ENCODE results near the gene LMX1B.
A peak's percentile ranks its signal among the peaks of the same experiment; 100 is the strongest.

LMX1B gene

DNA sequence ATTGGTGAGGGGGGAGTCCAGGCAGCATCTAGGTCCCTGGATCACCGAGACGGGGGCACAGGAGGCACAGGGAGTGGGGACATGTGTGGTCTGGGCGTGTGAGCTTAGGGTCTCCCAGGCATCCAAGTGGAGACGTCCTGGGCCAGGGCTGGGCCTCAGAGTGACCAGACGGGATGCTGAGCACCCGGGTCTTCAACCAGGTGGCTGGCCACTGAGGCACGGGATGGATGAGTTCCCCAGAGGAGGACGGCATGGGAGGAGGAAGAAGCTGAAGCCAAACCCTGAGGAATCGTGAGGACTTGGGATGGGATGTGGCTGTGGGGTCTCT lies 88.0 kb downstream of the LMX1B start:
- no peak for DNase-seq
- Histone ChIP-seq H3K4me3 (ENCODE audit: low read depth, low read length) (no peak overlapping the region), H3K27me3 (no peaks in the 10 kb centered on the region; the same call in 1 of the 2 replicates)

DNA sequence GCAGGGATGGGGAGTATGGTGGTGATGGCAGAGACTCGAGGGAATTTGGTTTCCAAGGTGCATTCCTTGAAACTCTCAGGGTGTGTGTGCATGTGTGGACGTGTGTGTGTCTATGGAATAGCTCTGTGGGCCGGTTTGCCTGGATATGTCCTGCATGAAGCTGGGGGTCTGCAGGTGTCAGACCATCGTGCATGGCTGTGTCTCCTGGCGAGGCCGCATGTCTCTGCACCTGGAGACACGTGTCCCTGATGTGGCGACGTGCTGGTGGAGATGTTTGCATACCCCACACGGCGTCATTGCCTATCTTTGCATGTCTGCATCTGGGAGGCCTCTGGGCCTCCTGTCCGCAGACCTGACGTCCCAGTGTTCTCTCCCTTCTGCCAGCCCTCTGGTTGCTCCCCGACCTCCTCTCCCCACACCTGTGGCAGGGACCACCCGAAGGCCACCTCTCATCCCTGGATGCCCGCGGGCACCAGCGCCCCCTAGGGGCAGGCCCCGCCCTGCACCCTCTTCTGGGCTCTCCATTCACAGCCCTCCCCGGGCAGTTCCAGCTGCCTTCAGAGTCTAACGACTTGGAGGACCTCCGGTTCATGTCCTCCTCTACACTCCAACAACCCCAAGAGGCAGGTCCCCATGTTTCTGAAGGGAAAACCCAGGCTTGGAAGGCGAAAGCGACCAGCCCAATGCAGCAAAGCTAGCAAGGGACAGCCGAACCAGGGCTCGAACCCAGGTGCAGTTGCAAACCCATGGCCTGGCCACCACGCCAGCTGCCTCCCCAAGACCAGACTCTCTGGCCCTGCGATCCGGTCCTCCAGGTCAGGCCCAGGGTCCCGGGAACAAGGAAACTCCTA lies 88.6 kb downstream of the LMX1B start:
- H3K4me1 ChIP-seq: peaks cover 9% of the 10 kb centered on the region
- H3K9me3 ChIP-seq: no peaks in the 10 kb centered on the region
- no peaks in the 10 kb centered on the region for H3K36me3 ChIP-seq
- no peak overlapping the region for H3K4me3 ChIP-seq (ENCODE audit: low read depth, low read length)
- DNase-seq: peak; percentile 60
- H3K27me3 ChIP-seq: no peaks in the 10 kb centered on the region; the same call in 1 of the 2 replicates
- TF ChIP-seq, protein P1, sequence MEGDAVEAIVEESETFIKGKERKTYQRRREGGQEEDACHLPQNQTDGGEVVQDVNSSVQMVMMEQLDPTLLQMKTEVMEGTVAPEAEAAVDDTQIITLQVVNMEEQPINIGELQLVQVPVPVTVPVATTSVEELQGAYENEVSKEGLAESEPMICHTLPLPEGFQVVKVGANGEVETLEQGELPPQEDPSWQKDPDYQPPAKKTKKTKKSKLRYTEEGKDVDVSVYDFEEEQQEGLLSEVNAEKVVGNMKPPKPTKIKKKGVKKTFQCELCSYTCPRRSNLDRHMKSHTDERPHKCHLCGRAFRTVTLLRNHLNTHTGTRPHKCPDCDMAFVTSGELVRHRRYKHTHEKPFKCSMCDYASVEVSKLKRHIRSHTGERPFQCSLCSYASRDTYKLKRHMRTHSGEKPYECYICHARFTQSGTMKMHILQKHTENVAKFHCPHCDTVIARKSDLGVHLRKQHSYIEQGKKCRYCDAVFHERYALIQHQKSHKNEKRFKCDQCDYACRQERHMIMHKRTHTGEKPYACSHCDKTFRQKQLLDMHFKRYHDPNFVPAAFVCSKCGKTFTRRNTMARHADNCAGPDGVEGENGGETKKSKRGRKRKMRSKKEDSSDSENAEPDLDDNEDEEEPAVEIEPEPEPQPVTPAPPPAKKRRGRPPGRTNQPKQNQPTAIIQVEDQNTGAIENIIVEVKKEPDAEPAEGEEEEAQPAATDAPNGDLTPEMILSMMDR (IDR thresholded peaks at IDR 0.05; ENCODE audit: low read depth, low read length): peak; percentile 88

More for the DNA sequence above, 88.0 kb downstream of the LMX1B start:
- no peaks in the 10 kb centered on the region for H3K36me3 ChIP-seq
- H3K4me1 ChIP-seq: peaks cover 9% of the 10 kb centered on the region
- H3K9me3 ChIP-seq: no peaks in the 10 kb centered on the region
- TF ChIP-seq, protein P1 (IDR thresholded peaks at IDR 0.05; ENCODE audit: low read depth, low read length): no peak

DNA sequence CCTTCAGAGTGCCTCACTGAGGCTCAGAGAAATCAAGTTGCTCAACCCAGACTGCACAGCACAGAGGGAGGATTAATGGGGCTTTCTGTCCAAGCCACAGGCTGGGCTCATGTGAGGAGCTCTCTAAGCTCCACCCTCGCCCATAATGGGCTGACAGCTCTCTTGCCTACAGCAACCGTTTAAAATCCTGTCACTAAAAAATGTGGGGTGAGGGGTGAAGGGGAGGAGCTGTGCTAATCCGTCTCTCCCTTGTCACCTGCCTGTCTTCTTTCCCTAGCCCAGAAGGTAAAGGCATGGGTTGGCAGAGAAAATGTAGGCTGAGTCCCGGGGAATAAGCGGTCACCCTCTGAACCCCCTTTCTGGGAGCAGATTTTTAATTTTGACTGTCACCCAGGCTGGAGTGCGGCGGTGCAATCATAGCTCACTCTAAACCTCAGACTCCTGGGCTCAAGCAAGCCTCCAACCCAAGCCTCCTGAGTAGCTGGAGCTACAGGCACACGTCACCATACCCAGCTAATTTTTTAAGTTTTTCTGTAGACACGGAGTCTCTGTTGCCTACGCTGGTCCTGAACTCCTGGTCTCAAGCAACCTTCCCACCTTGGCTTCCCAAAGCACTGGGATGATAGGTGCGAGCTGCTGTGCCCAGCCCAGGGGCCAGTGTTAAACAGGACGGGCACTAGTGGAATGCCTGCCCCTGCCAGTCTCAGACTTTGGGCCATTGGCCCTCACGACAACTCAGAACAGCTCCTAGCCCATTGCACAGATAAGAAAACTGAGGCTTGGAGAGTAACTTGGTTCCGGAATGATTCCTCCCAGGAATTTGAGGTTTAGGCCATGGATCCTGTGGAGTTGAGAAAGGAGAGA lies 89.5 kb downstream of the LMX1B start:
- H3K4me3 ChIP-seq (ENCODE audit: low read depth, low read length): no peak overlapping the region
- TF ChIP-seq, protein P1 (IDR thresholded peaks at IDR 0.05; ENCODE audit: low read depth, low read length): no peak
- H3K36me3 ChIP-seq: no peaks in the 10 kb centered on the region
- H3K4me1 ChIP-seq: peaks cover 9% of the 10 kb centered on the region
- no peaks in the 10 kb centered on the region; the same call in 1 of the 2 replicates for H3K27me3 ChIP-seq
- no peak for DNase-seq
- no peaks in the 10 kb centered on the region for H3K9me3 ChIP-seq

DNA sequence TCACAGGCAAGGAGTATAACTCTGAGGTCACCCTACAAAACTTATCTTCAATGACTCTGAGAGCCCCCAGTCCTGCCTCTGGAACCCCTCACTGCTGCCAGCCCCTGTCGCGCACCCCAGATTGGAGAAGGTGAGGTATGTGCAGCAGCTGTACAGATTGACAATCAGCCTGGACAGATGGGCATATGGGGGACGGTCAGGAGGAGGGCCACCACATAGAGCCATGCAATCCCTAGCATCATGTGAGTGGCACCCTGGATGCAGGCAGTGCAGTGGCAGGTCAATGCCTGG lies 90.1 kb downstream of the LMX1B start:
- TF ChIP-seq, protein P1 (IDR thresholded peaks at IDR 0.05; ENCODE audit: low read depth, low read length): no peak
- H3K4me1 ChIP-seq: peaks cover 9% of the 10 kb centered on the region
- H3K4me3 ChIP-seq (ENCODE audit: low read depth, low read length): no peak overlapping the region
- H3K36me3 ChIP-seq: no peaks in the 10 kb centered on the region
- no peaks in the 10 kb centered on the region for H3K9me3 ChIP-seq
- DNase-seq: no peak
- H3K27me3 ChIP-seq: no peaks in the 10 kb centered on the region; the same call in 1 of the 2 replicates

DNA sequence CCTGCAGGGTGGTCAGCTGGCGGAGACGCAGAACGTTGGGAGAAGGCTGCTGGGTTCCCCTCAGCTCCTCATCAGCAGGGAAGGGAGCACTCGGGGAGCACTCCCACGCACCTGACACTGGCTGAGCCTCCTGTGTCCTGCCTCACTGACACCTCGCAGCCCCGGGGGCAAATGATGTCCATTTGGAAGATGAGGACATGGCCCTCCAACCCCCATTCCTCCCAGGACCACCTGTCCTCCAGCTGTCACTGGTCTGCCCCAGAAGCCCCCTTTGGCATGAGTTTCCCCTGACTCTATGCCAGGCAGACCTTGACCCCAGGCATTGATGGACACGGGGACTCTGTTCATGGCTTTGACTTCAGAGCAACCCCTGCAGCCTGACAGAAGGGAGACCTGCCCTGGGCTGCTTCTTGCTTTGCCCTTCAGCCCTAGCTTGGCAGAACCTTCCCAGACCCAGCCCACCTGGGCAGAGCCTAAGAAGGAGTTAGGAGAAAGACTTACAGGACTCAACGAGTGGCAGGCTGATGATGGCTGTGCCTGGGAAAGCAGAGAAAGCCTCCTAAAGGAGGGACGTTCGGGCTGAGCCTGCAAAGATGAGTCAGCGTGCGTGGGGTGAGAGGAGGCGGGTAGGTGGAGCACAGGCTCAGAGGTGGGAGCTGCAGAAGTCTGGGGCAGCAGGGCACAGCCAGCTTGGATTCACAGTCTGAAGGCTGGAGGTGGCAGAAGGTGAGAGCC lies 90.6 kb downstream of the LMX1B start:
- peak; percentile 50 for DNase-seq
- Histone ChIP-seq H3K9me3 (no peaks in the 10 kb centered on the region), H3K36me3 (no peaks in the 10 kb centered on the region), H3K27me3 (no peaks in the 10 kb centered on the region; the same call in 1 of the 2 replicates), H3K4me3 (ENCODE audit: low read depth, low read length) (peak overlapping the region; percentile 34; the same call in 1 of the 2 replicates), H3K4me1 (peaks cover 9% of the 10 kb centered on the region)
- TF ChIP-seq, protein P1 (IDR thresholded peaks at IDR 0.05; ENCODE audit: low read depth, low read length): no peak

All from BE2C (cell line).